Stimulated activated CD4-positive, alpha-beta T cell treated with anti-CD3 and anti-CD28 coated beads, Interleukin-2, amount 100 ng/mL, for 4 hours (primary cell): ENCODE data around the gene IFRD2.
A peak's percentile ranks its signal among the peaks of the same experiment; 100 is the strongest.
"Not testable (repeated sequence)": the region's sequence is repeated elsewhere in the genome, so short reads cannot be mapped to it uniquely, and the experiment has no call there.

Experiments
- DNase-seq: peaks from one replicate; pipeline ENCODE4 v3.0.0-alpha.2; 2020; ENCODE audit warnings: low read depth

IFRD2 gene

GRCh38 chr3:50265571-50265970 lies 26.7 kb downstream of the IFRD2 start:
- no peak for DNase-seq

DNA sequence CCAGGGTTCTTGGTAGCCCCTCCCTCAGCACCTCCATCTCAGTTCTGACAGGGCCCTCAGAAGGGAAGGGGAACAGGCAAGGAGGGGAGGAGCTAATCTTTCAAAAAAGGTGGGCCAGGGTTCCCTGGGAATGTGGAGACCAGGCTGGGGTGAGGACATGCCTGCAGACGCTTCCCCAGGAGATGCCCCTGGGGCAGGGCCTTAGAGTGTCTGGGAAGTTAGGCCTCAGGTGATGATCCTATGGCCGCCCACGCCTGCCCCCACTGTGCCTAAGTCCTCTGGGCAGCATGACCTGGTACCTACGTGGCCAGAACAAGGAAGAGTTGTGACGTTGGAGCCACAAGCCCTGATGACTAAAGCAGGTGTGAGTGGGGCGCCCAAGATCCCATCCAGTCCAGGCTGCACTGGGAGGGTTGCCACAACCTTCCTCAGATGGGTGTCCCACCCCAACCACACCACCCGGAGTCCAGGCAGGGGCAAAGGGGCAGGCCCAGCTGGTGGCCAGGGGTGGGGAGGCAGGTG lies 27.2 kb downstream of the IFRD2 start:
- no peak for DNase-seq

DNA sequence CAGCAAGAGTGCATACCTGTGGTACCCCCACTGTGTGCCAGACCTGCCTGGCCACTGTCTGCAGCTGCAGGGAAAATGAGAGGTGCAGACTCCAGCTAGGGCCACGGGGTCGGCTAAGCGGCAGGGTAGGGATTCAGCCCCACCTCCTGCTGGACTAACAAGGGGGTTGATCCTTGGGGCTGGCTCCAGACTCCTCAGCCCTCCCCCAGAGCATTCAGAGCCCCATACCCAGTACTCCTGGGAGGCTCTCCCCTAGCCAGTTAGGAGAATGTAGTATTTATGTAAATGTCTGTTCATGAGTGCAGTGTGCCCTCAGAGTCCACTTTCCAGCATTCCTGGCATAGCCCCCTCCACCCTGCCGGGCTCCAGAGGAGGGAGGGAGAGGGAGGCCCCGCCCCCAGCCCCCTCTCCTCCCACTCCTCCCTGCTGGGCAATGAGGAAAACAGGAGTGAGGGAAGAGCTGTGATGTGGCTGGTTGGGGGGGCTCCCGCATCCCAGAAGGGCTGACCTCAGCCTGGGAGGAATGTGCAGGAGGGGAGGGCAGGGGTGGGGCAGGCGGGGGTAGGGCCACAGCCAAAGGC lies 27.8 kb downstream of the IFRD2 start:
- no peak for DNase-seq

DNA sequence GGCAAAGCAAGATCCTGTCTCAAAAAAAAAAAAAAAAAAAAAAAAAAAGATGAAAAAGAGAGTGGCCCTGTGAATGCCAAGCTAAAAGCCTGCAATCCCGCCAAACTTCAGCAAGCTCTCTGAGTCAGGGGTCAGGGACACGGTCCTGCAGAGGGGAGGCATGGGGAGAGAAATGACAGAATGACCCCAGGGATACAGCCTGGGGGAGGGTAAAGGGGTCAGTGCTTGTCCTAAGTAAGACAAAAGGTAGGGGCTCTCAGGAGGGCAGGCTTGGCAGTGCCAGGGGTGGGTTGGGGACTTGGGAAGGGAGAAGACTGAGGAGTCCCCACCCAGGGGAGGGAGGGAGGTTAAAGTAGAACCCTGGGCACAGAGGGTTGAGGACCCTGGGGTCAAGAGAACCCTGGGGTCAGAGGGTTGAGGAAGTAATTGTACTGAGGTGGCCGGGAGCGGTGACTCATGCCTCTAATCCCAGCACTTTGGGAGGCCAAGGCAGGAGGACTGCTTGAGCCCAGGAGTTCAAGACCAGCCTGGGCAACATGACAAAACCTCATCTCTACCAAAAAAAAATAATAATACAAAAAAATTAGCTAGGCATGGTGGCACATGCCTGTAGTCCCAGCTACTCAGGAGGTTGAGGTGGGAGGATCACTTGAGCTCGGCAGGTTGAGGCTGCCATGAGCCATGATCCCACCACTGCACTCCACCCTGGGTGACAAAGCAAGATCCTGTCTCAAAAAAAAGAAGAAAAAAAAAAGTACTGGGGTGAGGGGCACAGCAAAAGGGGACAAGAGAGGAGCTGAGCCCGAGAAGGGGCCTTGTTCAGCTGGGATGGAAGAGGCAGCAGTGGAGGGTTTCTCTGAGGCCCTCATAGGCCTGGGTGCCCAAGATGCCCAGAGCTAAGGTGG lies 28.5 kb downstream of the IFRD2 start:
- no peak for DNase-seq

DNA sequence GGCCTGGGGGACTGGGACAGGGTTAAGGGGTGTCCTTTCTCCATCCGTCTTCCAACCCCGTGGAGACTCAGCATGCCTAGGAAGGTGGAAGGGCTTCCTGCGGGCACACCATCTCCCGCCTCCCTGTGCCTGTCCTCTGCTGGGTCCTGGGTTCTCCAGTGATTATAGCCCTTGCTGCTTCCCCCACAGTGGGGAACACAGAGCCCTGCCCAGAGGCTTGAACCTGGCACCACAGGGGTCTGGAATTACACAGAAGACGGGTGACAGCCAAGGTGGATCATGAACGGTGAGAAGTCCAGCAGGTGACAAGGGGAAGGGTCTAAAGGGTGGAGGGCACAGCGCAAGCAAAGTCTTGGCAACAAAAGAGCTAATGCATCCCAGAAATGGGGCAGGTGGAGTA lies 29.5 kb downstream of the IFRD2 start:
- no peak for DNase-seq

GRCh38 chr3:50262200-50262599 lies 30.0 kb downstream of the IFRD2 start:
- DNase-seq: not testable (repeated sequence)

DNA sequence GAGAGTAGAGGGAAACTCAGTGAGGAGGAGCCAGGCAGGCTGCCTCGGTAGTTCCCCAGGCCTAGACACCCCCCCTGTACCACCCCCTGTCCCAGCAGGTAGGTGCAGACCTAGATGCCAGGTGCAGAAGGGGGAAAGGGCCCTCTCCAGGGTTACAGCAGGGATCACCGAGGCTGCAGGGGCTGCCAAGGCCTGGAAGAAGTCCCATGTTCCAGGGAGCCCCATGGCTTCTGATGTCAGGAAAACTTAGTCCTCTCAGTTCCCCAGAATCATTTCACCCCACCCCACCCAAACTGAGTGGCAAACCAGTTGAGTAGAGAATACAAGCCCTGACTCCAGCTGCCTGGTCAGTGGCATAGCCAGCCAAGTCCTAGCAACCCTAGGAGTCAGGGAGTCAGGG lies 30.7 kb downstream of the IFRD2 start:
- no peak for DNase-seq

DNA sequence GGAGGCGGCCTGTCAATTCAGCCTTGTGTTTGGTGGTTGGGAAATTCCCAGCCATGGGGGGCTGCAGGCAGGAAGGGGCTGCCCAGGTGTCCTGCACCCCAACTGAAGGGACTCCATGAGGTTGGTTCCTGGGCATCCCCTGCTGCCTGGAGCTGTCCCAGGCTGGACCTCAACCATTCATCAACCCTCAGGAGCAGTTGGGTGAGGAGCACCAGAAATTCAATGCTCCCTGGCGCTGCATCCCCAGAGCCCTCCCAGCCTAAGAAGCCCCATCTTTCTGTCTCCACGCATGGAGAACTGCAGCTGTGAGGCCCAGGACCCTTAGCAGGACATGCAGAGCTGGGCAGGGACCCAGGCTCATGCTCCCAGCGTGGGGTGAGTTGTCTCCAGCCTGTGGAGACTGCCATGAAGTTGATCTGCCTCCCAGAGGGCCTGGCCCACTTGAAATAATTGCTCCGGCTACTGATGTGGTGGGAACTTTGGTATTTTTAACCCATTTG lies 31.2 kb downstream of the IFRD2 start:
- DNase-seq: no peak

GRCh38 chr3:50260027-50260941 lies 31.9 kb downstream of the IFRD2 start:
- DNase-seq: peak; percentile 68

- no peak for DNase-seq
Observed at GRCh38 chr3:50259432-50260026, 32.7 kb downstream of the IFRD2 start.

DNA sequence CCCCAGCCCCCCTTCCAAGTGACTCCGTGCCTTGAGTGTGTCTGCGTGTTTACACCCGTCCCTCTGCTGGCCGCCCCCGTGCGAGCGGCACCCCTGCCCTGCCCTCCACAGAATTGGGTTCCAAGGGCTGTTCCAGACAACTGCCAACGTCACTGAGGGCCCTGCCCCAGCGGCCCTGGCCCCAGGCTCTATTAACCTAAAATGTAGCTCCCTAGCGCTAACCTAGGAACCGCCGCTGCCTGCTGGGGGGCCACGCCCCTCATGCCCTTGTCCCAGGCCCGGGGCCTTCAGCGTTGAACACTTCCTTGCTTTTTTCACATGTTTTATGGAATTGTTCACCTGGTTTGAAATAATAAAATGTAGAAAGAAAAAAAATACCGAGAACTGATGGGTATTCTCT lies 33.2 kb downstream of the IFRD2 start:
- DNase-seq: no peak

- DNase-seq: no peak
Observed at GRCh38 chr3:50258029-50258680, 34.1 kb downstream of the IFRD2 start.

- no peak for DNase-seq
Observed at GRCh38 chr3:50256978-50257890, 35.0 kb downstream of the IFRD2 start.

DNA sequence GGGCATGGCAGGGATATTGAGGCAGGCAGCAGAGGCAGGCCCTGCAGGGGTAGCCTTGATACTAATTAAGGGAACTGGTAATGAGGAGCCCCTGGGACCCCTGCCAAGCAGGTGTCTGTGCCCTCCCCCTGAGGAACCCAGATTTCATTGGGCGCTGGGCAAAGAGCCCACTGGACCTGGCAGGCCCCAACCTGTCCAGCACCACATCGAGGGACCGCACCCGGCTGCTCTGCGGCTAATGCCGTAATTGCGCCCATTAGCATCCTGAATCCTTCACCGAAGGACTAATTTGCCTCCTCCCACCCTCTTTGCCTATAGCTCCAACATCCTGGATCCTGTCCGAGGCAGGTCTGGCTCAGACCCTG lies 37.0 kb downstream of the IFRD2 start:
- DNase-seq: no peak

DNA sequence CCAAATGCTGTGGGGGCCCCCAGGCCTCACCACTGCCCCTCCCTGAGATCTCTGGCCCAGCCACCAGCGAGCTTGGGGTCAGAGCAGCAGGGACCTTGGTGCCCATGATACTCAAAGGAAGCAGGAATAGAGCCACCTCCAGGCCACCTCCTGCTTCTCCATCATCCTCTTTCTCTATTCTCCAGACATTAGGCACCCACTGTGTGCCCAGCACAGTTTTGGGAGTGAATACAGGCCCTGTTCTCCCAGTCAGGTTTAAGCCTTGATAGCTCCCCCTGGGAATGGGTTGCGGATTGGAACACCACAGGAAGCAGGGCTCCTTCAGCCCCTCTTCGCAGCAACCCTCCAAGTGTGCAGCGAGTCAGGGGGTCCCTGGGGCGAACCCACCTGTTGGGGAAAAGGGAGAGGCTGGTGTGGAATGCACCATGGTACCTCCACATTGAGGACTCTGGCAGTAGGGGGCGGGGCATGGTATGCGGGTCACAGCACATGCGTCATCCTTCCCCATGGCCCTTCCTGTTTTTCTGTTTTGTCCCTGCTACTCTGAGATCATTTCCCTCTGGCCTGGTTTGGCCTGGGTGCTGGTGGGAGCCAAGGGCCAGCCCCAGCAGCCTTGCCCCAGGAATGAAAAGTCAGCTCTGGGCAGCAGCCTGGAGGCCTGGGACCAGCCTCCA lies 37.5 kb downstream of the IFRD2 start:
- DNase-seq: no peak

DNA sequence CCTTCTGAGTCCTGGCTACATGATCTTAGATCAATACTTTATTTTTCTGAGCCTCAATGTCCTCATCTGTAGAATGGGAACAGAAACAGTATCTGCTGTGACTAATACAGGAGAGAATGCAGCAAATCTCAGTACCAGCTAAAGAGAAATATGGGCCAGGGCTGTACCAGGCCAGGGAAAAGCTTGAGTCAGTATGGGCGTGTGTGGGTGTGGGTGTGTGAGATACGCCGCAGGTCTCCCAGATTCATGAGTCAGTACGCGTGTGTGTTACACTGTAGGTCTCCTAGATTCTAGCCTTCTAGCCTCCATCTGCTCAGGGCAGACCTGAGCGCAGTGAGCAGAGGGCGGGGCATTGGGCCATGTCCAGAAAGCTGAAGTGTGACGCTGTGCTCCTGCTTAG lies 41.0 kb downstream of the IFRD2 start:
- DNase-seq: peak; percentile 49

- no peak for DNase-seq
Observed at GRCh38 chr3:50250514-50250913, 41.7 kb downstream of the IFRD2 start.

- no peak for DNase-seq
Observed at GRCh38 chr3:50249457-50249856, 42.8 kb downstream of the IFRD2 start.

- DNase-seq: no peak
Observed at GRCh38 chr3:50248387-50248786, 43.8 kb downstream of the IFRD2 start.

GRCh38 chr3:50246517-50246954 lies 45.7 kb downstream of the IFRD2 start:
- peak; percentile 84 for DNase-seq
